GM04504 (cell line): ENCODE data around the gene NPAS3.

Experiments
- DNase-seq: peaks from one replicate; pipeline ENCODE4 v3.0.0-alpha.2; 2012; ENCODE audit warnings: low read depth

The NPAS3 gene

DNA sequence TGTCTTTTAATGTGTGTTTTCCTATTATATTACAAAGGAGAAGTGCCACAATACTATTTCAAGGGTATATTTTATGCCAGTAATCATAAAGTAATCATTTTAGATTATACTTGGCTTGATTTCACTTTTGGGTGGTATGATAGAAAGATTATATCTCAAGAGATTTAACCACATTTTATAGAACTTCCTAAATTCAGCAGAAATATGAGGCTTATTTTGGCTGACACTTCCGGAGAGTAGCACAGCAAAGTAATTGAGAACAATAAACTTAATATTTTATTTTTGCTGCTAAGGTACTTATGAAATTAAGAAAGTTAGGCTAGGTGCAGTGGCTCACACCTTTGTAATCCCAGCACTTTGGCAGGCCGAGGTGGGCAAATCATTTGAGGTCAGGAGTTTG is 319.1 kb downstream of the NPAS3 start:
- DNase-seq, result no peak

- no peak for DNase-seq
These were observed 321.1 kb downstream of the NPAS3 start for GRCh38 chr14:33259764-33260163.

- no peak for DNase-seq
These were observed 332.5 kb downstream of the NPAS3 start for GRCh38 chr14:33271216-33271615.

GRCh38 chr14:33271891-33272290 is 333.2 kb downstream of the NPAS3 start:
- DNase-seq, result no peak

- no peak for DNase-seq
These were observed 335.3 kb downstream of the NPAS3 start for GRCh38 chr14:33273978-33274377.

DNA sequence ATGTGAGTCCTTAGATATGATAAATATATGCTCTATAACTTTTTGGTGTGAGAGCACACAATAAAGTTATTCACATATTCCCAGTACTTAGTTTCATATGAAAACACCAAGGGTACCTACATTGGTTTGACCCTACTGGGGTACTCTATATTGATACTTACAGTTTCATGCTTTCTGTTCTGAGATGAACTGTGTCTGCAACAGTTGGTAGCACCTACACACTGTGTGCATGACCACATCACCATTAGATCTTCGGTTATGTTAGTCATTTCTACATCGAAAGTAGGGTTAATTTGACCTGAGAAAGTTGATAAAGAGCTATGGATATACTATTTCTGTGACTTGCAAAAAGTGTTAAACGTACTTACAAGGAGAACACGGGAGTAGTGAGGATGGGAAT is 337.2 kb downstream of the NPAS3 start:
- DNase-seq, result no peak

- no peak for DNase-seq
These were observed 341.2 kb downstream of the NPAS3 start for GRCh38 chr14:33279865-33280264.

DNA sequence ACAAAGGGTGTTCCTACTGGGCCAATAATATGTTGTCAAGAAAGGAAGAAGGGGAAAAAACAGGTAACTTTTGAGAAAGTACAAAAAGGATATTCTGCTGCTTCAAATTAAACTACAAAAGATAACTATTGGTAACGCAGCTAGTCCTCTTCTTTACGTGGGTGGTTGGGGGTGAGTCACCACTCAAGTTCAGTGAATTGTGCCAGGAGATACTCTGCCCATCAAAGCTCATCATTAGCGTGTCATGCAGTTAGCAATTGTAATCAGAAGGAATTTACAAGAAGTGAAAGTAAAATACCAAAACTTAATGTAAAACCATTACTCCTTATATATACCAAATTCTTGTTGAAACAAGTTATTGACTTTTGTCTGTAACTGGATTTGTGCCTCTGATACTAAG is 342.0 kb downstream of the NPAS3 start:
- DNase-seq, result peak; percentile 5

DNA sequence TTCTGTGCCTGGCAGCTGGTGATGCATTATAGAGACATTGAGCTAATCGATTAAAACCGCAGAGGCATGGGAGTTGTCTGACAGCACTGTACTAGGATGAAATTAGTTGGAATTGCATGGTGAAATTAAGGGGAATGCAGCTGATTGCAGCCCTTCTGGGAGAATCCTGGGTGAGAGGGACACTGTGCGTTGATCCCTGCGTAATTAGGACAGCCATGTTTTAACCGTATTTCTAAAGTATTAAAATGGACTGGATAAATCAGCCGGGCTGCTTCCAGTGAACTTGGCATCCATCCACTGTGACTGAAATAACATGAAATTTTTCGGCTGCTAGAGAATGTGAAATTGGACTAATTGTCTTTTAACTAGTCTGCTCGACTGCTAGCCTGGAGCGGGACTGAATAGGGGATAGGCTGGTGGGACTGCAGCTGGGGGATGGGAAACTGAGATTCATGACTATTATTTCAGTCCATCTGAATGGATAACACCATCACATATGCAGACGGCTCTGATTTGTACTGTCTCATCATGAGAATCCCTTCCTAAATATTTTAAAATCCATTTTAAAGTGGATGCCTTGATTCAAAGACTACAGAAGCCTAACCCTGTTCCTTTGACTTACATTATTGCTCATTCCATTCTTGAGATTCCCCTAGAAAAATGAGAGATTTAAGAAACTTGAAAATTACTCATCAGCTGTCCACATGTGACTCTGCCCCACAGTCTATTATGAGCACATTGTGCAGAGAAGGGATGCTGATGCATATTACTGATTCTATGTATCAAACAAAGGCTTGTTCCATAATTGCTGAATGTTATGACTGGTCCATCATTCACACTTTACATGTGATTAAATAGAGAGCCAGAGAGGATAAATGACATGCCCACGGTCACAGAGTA is 343.9 kb downstream of the NPAS3 start:
- no peak for DNase-seq

- DNase-seq, result no peak
These were observed 347.4 kb downstream of the NPAS3 start for GRCh38 chr14:33285902-33286700.

GRCh38 chr14:33287189-33287588 is 348.5 kb downstream of the NPAS3 start:
- DNase-seq, result no peak

- no peak for DNase-seq
These were observed 352.0 kb downstream of the NPAS3 start for GRCh38 chr14:33290641-33291040.

DNA sequence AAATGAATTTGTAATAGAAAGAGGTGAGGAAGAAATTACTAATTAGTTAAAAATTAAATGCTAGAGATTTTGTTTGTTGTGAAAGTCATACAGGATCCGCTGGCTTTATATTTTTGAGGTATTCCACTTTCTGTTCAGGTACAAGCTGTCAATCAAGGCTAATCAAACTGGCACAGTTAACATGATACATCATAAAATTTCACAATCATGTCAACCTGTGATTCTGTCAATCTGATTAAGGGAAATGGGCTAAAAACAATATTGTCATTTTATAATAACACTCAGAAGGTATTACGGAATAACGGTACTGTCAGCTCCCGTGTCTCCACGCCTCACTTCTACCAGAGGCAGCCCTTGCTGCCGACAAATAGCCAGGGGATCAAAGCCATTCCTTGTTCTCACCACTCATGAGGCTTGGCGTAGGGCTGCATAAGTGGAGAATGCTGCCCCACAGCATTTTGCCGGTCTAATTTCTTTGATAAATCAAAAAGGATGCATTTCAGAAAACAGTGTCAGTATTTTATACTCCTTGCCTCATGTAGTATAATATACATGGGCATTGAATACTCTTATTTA is 352.9 kb downstream of the NPAS3 start:
- DNase-seq, result no peak

- DNase-seq, result no peak
These were observed 355.7 kb downstream of the NPAS3 start for GRCh38 chr14:33294419-33294818.

GRCh38 chr14:33297565-33297964 is 358.9 kb downstream of the NPAS3 start:
- DNase-seq, result no peak

GRCh38 chr14:33307691-33308251 is 369.1 kb downstream of the NPAS3 start:
- DNase-seq, result peak; percentile 90

GRCh38 chr14:33309106-33309505 is 370.4 kb downstream of the NPAS3 start:
- no peak for DNase-seq

GRCh38 chr14:33315217-33315616 is 376.5 kb downstream of the NPAS3 start:
- DNase-seq, result no peak

DNA sequence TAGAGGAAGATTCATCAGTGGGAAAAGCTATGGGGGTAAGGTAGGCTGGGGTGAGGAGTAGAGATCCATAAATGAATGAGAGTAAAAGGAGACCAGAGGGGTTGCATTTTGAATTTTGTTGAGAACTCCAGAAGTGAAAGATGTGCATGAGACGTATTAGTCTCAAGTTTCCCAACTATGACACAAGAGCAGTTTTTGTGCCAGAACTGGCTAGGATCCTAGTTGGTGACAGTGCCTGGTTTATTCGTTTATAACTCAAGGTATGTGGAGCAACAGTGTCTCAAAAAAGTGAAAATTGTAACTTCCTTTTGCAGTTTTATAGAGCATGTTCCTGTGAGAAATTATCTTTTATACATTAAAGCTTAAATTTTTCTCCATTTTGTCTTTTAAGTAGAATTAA is 377.0 kb downstream of the NPAS3 start:
- DNase-seq, result peak; percentile 8

DNA sequence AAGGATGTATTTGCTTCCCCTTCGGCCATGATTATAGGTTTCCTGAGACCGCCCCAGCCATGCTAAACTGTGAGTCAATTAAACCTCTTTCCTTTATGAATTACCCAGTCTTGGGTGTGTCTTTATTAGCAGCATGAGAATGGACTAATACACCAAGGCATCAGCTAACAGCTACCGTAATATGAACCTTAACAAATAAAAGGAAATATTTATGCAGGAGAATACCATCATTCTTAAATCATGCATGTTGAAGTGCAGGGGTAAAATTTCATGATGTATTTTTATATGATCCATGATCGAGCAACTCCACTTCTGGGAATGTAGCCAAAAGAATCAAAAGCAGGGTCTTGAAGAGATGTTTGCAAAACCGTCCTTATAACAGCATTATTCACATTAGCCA is 379.0 kb downstream of the NPAS3 start:
- no peak for DNase-seq

DNA sequence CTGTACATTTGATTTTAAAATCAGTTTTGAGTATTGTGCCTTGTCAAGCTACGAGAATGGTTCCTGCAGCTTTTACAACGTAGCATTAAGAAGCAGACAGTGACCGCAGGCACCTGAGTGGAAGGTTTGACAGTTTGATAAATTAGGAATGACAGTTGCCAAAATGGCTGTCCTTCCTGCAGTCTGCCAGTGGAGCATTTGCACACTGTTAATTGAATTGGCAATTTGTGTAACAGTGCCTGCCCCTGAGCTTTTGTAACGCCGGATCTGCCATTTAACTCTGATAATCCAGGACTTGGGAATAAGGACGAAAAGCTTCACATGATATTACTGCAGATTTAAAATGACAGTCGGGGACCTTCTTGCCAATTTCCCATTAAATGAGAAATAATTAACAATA is 385.3 kb downstream of the NPAS3 start:
- no peak for DNase-seq

- DNase-seq, result no peak
These were observed 392.7 kb downstream of the NPAS3 start for GRCh38 chr14:33331176-33331949.
